Activated CD4-positive, alpha-beta T cell treated with anti-CD3 and anti-CD28 coated beads, Interleukin-2, amount 50 U/mL, for 4 hours (primary cell): ENCODE data around the gene ING2.
"Not testable (repeated sequence)": the region's sequence is repeated elsewhere in the genome, so short reads cannot be mapped to it uniquely, and the experiment has no call there.

Source experiments
- DNase-seq, 2 experiments: peaks; one replicate each; pipeline ENCODE4 v3.0.0-alpha.2; 2020

ING2 gene

DNA sequence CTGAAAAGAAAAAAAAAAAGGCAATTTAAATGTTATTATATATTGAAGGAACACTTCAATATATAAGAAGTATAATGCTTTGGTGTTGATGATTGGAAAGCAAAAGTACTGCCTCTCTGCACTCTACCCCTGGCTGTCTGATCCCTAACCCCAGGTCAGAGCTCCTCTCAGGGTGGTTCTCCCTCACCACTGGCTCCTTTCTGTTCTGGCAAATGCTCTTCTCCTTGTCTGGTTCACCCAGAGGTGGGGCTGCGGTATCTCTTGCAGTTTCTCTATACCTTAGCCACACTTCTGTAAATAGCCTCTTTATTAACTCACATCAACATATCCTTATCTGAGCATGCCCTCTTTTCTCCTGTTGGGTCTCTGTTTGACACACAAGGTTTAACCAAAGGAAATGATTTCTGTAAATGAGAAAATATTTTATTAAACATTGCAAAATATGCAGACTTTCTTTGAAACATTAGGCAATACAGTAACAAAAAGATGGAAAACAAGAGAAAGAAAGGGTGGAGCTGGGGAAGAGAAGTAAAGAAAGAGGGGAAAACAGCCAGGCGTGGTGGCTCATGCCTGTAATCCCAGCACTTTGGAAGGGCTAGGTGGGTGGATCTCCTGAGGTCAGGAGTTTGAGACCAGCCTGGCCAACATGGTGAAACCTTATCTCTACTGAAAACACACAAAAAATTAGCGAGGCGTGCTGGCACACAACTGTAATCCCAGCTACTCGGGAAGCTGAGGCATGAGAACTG is 45.7 kb downstream of the ING2 start:
- no peak for DNase-seq

DNA sequence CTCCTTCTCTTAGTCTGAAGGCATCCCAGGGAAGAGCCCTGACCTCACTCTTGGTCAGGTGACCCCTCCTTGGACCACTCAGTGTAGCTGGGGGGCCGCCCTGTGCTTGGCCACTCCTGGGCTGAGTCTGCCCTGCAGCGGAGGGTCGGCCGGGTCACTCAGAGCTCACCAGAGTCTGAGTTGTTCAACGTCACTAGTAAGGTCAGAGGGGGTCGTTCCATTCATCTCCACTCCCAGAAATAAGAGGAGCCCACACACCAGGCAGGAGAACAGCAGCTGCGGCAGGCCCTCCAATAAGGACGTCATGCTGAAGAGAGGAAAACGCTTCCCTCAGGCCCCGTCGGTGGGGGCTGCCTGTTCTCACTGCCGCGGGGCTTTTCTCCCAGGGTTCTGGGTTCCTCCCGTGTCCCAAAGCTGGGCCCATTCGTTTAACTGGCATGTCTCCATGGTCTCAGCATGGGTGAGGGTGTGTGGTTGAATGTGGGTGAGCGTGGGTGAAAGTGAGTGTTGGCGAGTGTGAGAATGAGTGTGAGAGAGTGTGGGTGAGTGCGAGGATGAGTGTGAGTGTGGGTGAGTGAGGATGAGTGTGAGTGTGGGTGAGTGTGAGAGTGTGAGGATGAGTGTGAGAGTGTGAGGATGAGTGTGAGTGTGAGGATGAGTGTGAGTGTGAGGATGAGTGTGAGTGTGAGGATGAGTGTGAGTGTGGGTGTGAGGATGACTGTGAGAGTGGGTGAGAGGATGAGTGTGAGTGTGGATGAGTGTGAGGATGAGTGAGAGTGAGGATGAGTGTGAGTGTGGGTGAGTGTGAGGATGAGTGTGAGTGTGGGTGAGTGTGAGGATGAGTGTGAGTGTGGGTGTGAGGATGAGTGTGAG is 47.7 kb downstream of the ING2 start:
- DNase-seq, result no peak

DNA sequence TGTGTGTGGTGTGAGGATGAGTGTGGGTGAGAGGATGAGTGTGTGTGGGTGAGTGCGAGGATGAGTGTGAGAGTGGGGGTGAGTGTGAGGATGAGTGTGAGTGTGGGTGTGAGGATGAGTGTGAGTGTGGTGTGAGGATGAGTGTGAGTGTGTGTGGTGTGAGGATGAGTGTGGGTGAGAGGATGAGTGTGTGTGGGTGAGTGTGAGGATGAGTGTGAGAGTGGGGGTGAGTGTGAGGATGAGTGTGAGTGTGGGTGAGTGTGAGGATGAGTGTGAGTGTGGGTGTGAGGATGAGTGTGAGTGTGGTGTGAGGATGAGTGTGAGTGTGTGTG is 48.3 kb downstream of the ING2 start:
- not testable (repeated sequence) for DNase-seq

DNA sequence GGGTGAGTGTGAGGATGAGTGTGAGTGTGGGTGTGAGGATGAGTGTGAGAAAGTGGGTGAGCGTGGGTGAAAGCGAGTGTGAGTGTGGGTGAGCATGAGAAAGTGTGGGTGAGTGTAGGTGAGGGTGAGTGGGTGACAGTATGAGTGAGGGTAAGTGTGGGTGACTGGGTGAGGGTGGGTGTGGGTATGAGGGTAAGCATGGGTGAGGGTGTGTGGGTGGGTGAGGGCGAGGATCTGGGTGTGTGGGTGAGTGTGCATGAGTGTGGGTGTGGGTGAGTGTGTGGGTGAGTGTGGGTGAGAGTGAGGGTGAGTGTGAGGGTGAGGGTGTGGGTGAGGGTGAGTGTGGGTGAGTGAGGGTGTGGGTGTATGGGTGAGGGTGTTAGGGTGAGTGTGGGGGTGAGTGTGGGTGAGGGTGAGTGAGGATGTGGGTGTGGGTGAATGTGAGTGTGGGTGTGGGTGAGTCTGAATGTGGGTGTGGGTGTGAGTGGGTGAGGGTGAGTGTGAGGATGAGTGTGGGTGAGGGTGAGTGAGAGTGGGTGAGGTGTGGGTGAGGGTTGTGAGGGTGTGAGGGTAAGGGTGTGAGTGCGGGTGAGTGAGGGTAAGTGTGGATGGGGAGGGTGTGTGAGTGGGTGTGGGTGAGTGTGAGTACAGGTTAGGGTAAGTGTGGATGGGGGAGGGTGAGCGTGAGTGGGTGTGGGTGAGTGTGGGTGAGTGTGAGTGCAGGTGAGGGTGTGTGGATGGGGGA is 48.9 kb downstream of the ING2 start:
- no peak for DNase-seq

DNA sequence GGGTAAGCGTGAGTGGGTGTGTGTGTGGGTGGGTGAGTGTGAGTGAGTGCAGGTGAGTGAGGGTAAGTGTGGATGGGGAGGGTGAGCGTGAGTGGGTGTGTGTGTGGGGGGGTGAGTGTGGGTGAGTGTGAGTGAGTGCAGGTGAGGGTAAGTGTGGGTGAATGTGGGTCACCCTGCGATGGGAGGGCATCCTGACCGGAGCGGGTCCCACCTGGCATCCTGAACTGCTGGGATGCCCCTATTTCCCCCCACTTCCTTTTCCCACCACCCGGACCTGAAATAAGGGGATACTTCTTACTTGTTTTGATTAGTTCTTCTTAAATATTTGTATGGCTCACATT is 49.5 kb downstream of the ING2 start:
- DNase-seq, result no peak

DNA sequence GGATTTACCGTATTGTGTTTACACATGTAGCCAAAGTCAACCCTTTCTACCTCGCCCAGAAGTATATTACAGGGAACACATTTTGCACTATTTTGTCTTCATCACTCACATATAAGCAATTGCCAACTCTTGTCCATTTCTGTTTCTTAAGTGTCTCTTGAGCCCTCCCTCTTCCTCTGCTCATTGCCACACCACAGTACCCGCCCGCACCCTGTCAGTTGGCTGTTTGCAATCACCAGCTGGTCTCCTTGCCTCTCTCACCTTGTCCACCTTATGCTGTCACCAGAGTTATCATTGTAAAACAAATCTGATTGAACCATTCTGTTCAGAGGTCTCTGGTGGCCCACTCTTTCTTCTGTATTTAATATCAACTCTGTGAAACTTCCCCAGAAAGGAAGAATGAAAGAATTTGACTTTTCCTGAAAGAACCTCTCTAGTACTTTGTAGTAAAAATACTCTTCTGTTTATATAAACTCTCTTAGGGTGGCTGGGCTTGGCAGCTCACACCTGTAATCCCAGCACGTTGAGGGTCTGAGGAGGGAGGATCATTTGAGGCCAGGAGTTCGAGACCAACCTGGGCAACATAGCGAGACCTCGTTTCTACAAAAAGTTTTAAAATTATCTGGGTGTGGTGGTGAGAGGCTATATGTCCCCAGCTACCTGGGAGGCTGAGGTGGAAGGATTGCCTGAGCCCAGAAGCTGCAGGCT is 50.2 kb downstream of the ING2 start:
- DNase-seq, result no peak

DNA sequence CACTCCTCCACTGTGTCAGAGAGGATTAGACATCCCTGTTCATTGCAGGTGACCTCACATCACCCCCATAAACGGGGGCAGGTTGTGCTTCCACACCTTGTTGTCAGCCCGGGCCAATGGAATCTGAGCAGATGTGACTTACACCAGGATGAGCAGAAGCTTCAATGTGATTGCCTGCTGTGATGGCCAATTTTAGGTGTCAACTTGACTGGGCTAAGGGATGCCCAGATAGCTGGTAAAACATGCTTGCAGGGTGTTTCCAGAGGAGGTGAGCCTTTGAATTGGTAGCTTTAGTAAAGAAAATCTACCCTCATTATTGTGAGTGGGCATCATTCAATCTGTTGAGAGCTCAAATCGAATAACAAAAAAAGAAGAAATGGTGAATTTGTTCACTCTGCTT is 52.1 kb downstream of the ING2 start:
- DNase-seq, result no peak

DNA sequence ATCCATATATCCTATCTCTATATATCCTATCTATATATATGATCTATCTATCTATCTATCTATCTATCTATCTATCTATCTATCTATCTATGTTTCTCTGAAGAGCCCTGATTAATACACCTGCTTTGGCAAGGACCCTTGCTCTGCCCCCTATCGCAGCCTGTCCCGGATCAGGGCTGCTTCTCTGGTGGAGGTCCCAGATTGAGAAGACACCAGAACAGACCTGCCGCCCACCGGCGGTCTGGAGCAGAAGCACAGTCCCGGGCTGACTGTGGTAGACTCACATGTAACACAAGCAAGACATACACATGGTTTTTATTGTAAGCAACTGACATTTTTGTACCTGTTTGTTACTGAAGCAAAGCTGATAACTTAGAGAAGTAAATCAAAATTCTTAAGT is 52.8 kb downstream of the ING2 start:
- no peak for DNase-seq

DNA sequence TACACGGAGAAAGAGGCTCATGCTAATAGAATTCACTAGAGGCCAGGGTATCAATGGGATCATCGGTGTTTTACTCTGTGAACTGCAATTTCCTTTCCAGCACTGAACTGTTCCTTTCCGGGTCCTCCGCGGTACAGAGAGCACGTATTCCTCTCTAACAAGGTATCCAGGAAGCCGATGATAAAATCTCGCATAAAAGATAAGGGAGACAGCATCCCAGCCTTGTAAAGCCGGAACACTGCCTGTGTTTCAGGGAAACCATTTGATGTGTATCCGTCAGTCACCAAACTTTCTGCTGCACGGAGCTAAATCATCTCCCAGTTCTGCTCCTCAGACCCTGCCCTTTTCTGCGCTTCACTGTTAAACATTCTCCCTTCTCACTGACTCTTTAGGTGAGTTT is 54.0 kb downstream of the ING2 start:
- DNase-seq, result no peak

DNA sequence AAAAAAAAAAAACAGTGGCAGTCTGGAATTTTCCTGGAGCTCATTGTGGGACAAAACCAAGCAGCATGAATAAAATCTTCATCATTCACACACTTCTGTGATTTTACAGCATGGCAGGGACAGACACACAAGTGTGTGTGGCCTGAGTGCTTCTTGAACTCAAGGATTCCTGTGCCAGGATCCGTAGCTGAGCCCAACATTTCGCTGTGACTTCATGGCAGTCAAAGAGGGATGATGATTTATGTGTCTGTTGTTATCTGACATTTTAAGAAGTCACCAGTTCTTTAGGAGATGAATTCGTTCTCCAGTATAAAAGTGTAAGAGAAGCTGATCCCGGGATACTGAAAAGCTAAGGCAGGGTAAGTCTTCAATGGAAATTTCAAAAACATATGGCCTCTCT is 57.0 kb downstream of the ING2 start:
- DNase-seq, result no peak
